ACHN (cell line): ENCODE data around the gene MAML3.

Source experiments
- DNase-seq: peaks from one replicate; pipeline ENCODE4 v3.0.0-alpha.2; 2015
- in situ Hi-C: cut with HindIII; loops from 2 replicates; pipeline ENCODE4 v1.10.0; 2017; ENCODE audit warnings: low sequenced_read_pairs, low pct_ligation_motif_present, low pct_unique_long_range_greater_than_20kb

MAML3 gene

DNA sequence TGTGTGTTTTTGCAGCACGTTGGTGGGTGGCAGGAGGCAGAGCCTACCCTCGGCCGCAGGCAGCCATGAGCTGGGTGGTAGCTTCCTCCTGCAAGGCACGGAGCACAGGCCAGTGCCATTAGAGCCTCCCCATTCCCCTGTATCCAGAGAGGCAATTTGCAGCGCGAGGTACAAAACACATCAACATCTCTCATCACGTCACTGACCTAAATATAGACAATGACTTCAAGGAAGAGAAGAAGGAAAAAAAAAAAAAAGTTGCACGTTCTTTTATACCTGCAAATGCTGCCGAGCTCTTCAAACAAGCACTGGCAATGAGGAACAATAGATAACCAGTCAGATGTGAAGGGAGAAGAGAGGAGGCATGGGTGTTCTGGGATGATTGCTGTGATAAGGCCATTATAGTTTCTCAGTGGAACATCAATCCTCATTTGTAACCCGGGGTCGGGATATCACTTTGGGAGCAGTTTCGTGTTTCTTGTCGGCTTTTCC is 328.4 kb downstream of the MAML3 start:
- no peak for DNase-seq
- in situ Hi-C loops: no loop called here

DNA sequence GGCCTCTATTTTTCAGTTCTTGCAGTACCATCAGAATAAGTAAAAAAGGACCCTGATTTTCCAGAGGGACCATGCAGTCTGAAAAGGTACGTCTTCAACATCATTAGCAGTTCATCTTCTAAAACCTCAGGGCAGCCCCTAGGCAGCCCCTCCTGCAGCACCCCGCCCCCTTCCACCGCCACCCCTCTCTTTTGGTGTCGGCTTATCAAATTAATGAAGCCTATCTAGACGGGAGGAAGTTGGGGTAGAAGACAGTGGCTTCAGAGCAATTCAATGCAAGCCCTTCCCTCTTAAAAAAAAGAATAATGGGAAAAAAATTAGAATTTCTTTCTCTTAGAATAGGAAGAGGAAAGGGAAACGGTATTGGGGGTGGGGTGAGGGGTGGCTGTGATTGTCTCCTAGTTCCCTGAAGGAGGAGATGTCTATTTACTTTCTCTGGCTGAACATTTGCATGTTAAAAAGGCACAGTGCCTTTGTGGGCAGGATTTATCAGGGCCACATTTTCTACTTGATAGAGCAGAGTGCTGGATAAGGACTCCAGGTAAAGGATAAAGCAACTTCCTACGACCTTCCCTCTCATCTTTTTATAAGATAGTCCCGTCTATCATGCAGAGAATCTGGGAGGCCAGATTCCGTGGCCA is 329.0 kb downstream of the MAML3 start:
- in situ Hi-C loops: no loop called here

DNA sequence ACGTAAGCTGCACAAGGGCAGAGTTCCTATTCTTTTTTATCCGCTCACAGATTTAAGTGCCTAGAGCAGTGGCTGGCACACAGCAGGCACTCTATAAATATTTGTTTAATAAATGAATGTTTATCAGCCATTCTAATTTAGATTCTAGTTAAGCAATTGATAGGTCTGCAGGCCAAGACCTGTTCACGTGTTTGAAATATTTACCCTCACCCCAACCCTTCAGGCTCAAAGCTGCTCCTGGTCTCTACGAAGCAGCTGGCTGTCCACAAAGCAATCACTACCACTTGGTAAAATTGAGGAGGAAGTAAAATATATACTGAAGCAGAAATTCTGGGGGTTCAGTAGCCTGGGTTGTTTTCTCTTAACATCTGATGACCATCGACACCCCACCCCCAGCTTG is 330.2 kb downstream of the MAML3 start:
- in situ Hi-C loops: no loop called here
- no peak for DNase-seq

More for the DNA sequence above, 329.0 kb downstream of the MAML3 start:
- no peak for DNase-seq

DNA sequence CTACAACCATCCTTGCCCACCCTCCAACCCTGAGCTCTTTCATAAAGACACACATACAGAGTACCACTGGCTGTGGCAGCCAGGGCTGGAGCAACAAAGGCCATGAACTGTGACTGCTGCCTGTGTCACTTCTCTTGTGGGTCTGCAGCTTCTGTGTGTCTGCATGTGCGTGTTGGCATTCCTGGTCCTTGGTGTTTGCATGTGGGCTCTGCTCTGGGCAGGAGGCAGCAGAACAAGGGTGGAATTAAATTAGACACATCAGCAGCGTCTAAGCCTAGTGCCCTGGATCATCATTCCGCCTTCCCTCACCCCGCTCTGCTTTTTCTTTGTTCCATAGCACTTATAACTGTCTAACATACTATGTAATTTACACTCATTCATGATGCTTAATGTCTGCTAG is 330.6 kb downstream of the MAML3 start:
- in situ Hi-C loops: no loop called here
- DNase-seq: no peak

DNA sequence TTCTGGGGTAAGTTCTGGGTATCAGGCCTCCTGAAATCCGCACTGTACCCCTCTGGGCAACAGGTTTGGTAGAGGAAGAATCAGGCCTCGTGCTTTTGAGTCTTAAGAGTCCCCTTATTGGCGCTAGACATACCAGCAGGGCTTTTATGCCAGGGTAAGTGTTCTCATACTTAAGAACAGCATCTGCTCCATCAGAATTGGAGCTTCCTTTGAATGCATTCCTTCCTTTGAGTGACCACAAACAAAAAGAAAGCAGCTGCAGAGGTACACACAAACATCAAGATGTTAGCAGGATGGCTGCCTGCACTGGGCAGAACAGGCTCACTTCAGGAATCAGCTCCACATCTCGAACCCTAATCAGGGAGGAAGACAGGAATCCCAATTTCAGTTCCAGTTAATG is 331.6 kb downstream of the MAML3 start:
- in situ Hi-C loops: no loop called here
- no peak for DNase-seq

DNA sequence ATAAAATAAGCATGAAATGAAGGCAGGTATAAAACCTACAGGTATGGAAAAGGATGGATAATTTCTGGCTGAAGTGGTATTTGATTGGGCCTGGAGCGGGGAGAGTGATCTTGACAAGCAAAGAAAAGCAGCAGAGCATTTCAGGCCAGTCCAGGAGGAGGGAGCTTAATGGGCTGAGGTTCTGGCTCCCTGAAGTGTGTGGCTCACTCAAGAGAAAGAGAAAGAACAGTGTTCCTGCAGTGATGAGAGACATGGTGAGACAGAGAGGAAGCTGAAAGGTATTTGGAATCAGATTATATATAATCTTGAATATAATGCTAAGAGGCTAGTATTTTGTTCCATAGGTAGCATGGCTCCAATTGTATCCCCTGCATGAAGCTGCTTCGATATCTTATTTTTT is 334.9 kb downstream of the MAML3 start:
- DNase-seq: no peak
- in situ Hi-C loops: no loop called here

DNA sequence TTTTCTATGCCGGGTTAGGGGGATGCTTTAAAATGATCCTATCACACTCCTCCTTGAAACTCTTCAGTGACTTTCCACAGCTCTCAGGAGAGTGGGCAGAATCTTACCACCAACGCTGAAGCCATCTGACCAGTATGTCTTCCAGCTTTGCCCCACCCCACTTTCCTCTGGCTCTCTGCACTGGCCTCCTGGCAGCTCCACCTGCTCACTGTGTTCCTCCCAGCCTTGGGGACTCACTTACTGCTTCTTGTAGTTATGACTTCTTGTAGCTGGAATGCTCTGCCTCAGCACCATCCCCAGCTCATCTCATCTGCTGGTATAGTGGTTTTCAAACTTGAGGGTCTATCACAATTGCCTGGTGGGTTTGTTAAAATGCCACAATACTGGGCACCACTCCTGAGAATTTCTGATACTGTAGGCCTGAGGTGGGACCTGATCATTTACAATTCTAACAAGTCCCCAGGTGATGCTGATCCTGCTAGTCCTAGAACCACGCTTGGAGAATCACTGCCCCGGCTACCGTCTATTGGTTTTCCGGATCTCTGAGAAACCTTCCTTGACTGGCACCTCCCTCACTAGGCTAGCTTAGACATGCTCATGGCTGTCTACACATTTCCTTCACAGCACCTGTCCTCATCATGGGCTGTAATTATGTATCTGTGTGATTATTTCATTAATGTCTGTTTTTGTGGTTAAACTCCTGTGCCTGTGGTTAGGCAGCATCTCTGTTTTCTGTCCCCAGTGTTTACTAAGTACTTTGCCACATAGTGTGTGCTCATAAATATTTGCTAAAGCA is 336.1 kb downstream of the MAML3 start:
- in situ Hi-C loops: no loop called here
- no peak for DNase-seq

DNA sequence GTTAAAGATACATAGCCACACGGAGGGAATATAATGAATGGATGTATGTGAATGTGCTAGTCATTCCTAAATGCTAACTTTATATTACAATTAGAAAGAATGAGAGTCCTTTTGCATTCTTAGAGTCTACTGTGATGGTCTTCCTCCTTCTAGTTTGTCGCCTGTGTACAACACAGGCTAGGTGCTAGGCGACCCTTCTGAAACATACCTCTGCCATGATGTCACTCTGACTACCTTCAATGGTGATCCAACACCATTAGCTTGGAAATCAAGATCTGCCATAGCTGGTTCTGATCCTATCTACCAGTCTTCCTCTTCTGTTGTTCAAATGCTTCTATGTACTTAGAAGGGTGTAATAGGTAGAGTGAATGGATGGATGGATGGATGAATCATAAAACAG is 337.1 kb downstream of the MAML3 start:
- DNase-seq: no peak
- in situ Hi-C loops: no loop called here

DNA sequence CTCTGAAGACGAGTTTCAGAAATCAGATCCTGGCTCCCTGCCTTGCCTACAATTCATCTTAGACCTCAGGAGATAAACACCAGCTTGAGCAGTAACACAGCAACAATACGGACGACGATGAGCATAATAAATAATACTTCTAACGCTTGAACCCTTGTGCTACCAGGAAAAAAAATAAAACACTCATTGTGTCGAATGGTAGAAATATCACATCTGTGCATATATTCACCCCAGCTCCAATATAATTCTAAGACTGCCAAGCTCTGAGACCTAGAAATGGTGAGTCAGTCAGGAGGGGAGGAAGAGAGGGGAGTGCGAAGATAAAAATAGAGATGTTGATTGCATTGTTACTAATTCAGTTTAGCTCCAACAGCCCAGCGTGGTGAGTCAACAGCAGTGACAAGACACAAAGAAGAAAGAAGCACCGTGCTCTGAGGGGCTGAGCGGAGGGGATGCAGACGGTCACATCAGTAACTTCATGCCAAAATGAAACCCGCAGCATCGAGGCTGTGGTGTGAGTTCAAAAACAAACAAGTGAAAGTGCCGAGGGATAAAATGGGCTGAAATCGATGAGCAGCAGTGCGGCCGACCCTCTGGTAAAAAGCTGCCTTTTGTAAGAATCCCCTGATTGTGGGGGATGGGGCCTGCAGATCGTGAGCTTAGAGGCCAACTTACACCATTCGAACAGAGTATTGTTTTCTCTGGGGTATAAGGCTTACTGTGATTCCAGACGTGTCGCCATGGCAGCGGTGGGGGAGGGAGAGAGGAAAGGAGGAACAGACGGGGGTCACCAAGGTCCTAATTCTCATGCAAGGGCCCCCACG is 338.0 kb downstream of the MAML3 start:
- in situ Hi-C loops: no loop called here
- no peak for DNase-seq

DNA sequence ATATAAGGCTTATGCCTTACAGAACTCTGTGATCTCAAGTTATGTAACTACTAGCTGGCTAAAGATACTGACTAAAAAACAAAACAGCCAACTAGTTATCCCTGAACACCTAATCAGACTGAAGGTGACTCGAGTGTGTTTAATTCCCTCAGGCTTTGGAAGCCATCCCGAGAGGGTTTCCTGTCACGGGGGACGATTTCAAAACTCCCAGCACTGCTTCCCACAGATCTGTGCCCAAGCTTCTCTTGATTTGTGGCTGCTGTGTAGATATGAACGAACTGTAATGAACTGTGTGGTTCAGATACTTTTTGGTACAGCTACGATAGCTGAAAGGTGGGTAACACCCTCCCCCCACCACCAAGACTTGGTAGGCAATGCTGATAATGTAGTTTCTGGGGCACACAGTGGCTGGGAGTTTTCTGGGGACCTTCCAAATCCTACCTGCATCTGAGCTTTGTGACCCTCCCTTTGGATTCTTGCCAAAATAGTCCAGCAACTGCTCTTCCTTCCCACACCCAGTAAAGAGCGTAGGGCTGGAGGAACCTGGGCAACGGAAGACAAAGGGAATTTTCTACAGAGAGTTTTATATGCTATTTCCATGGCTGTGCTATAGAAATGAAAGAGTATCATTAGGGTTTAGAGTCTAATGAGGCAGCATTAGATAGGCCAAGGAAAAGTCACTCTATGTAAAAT is 339.5 kb downstream of the MAML3 start:
- no peak for DNase-seq
- in situ Hi-C loops: no loop called here

DNA sequence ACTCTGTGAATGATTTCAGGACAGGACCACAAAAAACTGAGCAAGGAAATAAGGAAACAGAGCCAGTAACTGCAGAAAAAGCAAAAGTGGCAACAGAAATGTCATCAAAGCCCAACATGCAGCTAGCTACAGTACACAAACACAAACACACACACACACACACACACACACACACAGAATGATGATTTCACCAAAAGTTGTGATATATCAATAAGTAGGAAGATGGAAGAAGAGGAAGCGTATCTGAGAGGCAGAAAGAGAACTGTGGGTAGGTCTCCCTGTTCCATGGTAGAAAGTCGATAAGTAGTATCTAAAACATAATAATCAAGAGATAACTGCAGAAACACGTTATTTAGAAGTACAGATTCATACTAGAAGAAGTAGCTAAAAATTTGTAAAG is 340.1 kb downstream of the MAML3 start:
- in situ Hi-C loops: no loop called here

DNA sequence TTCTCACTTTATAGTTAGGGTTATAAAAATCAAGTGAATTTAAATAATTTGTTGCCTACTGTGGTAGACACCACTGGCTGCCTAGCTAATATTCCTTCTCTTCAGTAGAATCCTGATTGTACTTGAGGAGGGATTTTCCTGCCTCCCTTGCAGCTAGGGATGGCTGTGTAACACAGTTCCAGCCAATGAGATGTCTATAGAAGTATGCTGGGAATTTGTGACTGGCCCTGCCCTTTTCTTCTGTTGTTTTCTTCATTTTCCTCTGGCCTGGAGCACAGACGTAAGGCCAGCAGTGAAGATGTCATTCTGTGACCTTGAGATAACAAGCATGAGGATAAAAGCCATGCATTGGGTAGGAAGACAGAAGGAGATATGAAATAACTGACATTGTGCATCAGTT is 343.3 kb downstream of the MAML3 start:
- no peak for DNase-seq
- in situ Hi-C loops: no loop called here

More for the DNA sequence above, 340.1 kb downstream of the MAML3 start:
- DNase-seq: no peak

DNA sequence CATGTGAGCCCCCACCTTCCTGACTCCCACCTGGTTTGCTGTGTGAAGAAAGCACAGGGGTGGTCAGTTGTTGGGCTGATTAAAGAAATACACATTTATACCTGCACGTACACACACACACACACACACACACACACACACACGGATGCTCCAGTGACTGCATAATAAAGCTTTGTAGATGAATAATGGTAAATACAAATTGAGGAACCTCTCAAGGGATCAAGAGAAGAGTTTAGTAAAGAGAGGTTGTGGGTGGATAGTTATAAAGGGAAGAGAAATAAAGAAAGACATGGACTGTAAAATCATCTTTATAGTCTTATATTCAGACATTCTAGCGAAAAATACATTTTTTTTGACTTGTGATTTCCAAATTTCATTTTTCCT is 344.2 kb downstream of the MAML3 start:
- no peak for DNase-seq

DNA sequence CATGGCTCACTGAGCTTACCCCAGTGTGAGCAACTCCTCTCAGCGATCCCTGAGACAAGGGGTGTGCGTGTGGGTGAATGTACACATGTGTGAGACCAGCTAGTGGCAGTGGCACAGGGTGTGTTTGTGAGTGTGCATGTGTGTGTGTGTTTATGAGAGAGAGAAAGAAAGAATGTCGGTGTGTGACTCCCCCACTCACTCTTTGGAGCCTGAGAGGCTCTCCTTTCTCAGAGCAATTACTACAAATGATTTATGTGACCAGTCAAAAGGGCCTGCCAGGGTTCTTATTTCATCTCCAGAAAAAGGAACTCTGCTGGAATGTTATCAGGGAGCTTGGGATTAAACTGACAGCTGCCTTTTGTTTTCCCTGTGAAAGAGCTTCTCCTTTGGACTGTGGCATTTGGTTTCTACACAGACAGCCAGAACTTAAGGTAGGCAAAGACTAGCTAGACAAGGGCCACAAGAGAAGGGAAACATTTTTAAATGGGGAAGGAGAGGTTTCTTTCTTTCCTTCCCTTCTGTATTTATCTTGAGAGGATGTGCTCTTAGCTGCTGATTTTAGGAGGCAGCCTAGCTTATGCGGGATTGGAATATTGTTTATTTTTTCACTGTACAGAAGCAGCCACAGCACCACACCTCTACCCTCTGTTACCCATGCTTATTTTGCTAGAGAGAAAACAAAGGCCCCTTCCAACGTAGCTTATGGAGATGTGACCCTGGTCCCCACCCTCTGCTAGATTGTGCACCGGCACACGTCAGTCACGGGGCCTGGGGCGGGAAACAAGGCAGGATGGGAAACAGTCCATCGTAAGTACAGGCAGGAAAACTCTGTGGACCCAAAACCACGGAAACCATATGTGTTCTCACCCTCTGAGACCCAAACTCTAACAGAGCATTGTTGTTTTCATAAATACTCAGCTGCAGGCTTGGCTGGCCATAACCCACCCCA is 344.9 kb downstream of the MAML3 start:
- in situ Hi-C loops: no loop called here
- no peak for DNase-seq

More for the DNA sequence above, 344.2 kb downstream of the MAML3 start:
- in situ Hi-C loops: no loop called here

DNA sequence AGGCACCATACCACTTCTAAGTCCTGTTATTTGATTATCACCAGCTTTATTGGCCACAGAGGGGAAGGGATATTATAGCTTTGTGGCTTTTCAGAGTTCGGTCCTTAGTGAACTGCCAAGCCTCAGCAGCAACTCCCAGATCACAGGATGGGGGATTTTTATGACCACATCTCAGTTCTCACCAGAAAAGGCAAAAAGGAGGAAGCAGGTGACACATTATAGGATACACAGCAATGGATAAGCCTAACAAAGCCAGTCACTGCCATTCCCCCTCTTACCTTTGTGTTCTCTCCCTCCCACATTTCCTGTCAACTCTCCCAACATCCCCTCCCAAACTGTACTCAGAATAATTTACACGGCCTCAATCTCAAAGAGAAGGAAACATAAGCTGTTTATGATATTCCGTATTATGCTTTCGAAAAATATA is 345.6 kb downstream of the MAML3 start:
- in situ Hi-C loops: no loop called here
- no peak for DNase-seq

DNA sequence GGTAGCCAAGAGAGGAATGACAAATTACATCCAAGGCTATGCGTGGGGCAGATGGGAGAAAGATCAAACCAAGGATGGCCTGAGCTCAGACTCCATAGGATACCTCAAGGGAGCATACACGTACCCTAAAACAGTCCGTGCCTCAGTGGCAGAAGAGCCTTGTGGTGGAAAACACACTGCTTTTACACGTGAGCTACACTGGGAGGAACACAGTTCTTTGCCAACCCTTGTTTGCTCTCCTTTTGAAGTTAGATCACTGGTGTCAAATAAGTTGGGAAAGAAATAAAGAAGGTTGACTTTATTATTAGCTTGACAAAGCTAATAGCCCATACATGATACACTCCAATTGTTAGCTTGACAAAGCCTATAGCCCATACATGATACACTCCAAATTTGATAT is 346.5 kb downstream of the MAML3 start:
- DNase-seq: no peak
- in situ Hi-C loops: no loop called here

DNA sequence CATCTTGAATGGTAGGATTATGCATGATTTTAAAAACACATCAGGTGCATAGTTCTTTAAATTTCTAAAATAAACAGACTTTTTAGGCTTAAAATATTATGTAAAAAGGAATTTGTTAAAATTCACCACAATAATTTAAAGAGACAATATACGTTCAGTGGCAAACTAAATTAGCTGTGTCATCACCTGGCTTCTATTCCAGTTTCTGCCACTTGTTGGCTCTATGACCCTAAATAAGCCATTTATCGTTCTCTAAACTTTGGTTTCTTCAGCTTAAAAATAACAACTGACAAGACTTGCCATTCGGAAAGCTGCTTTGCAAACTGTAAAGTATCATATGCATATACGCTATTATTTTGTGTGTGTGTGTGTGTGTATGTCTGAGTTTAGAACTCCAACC is 347.1 kb downstream of the MAML3 start:
- DNase-seq: no peak
- in situ Hi-C loops: no loop called here

DNA sequence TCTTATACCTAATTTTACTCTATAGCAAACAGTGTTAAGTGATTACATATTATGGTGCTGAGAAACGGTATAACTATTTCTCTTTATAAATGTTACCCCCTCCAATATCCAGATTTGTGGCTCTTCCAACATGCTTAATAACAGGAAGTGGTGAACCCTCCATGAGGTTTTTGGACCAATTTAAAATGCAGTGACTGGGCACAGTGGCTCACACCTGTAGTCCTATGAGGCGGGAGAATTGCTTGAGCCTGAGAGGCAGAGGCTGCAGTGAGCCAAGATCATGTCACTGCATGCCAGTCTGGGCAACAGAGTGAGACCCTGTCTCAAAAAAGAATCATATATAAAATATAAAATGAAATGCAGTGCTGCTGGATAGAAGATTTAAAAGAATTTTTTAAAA is 351.1 kb downstream of the MAML3 start:
- in situ Hi-C loops: no loop called here
- DNase-seq: no peak
